ENCODE results near the gene CDC34. TPM values are rescaled to one million over a fixed set of nuclear protein-coding genes. Genes with fewer than 3 reads are reported as not detected.

Gene CDC34
- total and polyA plus RNA-seq, 2 of the 8 experiments (the other 6 are each of a cell fraction or from before 2014, with no cell fraction given) = 95.9 to 129 TPM

DNA sequence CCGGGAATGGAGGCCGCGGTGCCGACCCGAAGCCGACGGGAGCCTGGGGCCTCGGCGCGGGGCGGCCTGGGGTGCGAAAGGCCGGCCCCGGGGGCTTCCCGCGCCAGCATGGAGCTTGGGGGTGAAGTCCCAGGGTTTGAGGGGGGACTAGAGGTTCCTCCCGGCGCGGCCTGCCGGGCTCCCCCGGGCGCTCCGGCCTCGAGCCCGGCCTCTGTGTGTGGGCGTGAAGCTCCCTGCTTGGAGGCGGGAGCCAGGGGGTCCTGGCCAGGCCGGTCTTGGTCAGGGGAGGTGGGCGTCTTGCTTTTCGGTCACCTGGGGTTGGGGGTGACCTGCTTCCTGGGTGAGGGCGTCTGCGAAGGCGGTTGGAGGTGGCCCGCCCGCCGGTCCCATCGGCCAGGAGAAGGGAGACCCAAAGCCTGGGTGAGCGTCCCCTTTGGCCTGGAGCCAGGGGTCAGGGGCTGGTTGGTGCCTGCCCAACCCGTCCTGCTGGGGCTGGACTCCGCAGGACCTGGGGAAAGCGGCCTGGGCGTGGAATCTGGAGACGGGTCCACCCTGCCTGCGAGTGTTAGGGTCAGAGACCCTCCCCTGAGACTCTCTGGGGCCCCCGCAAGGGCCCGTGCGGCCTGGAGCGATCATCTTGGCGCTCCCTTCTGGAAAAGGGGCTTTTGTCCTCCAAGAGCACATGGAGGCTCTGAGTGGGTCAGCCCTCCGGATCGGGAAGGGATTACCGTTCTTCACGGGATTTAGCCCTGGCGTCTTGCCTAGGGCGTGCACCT lies 41.4 kb downstream of the CDC34 start (continued):
- TF ChIP-seq BCL11A (IDR thresholded peaks at IDR 0.05; ENCODE audit: low read depth in 2 of 2, low read length in 2 of 2) (no peak), CBX5 (IDR thresholded peaks at IDR 0.05; ENCODE audit: low read depth, low read length) (no peak), KDM1A (IDR thresholded peaks at IDR 0.05; ENCODE audit: borderline replicate concordance, low read length) (no peak), TAF1 (IDR thresholded peaks at IDR 0.05; ENCODE audit: low read depth, low read length) (0 out of 2 replicates have a peak, but pooled peaks have one; percentile 31), SIRT6 (IDR thresholded peaks at IDR 0.05; ENCODE audit: low read length) (no peak), HDAC2 (IDR thresholded peaks at IDR 0.05; ENCODE audit: borderline replicate concordance in 1 of 2, low read depth in 2 of 2, low read length in 2 of 2) (no peak), TEAD4 (IDR thresholded peaks at IDR 0.05; ENCODE audit: low read depth, low read length) (no peak), KDM4A (IDR thresholded peaks at IDR 0.05; ENCODE audit: low read depth, low read length, severe bottlenecking) (peak; percentile 14), CHD2 (IDR thresholded peaks at IDR 0.05; ENCODE audit: low read length) (peak; percentile 64; the same call in 1 of the 2 replicates), PHF8 (conservative IDR thresholded peaks at IDR 0.05; ENCODE audit: low read depth, low read length) (peak; percentile 48; the same call in 1 of the 2 replicates), NRF1 (IDR thresholded peaks at IDR 0.05; ENCODE audit: low read depth, low read length) (no peak), SP4 (IDR thresholded peaks at IDR 0.05; ENCODE audit: low read length) (no peak), EZH2 (IDR thresholded peaks at IDR 0.05; ENCODE audit: low read depth, low read length, severe bottlenecking) (no peak), SIX5 (IDR thresholded peaks at IDR 0.05; ENCODE audit: low read depth, low read length) (no peak), SRF (IDR thresholded peaks at IDR 0.05; ENCODE audit: low read depth, low read length) (no peak)
- TF ChIP-seq, protein P1, sequence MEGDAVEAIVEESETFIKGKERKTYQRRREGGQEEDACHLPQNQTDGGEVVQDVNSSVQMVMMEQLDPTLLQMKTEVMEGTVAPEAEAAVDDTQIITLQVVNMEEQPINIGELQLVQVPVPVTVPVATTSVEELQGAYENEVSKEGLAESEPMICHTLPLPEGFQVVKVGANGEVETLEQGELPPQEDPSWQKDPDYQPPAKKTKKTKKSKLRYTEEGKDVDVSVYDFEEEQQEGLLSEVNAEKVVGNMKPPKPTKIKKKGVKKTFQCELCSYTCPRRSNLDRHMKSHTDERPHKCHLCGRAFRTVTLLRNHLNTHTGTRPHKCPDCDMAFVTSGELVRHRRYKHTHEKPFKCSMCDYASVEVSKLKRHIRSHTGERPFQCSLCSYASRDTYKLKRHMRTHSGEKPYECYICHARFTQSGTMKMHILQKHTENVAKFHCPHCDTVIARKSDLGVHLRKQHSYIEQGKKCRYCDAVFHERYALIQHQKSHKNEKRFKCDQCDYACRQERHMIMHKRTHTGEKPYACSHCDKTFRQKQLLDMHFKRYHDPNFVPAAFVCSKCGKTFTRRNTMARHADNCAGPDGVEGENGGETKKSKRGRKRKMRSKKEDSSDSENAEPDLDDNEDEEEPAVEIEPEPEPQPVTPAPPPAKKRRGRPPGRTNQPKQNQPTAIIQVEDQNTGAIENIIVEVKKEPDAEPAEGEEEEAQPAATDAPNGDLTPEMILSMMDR (IDR thresholded peaks at IDR 0.05; ENCODE audit: control extremely low read depth in 1 of 3, insufficient read depth in 1 of 3, low read depth in 1 of 3, low read length in 3 of 3) = no peak
- TF ChIP-seq, protein P2, sequence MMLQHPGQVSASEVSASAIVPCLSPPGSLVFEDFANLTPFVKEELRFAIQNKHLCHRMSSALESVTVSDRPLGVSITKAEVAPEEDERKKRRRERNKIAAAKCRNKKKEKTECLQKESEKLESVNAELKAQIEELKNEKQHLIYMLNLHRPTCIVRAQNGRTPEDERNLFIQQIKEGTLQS (IDR thresholded peaks at IDR 0.05; ENCODE audit: insufficient read depth, low read depth, low read length) = no peak
- TF ChIP-seq, protein P3, sequence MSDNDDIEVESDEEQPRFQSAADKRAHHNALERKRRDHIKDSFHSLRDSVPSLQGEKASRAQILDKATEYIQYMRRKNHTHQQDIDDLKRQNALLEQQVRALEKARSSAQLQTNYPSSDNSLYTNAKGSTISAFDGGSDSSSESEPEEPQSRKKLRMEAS (IDR thresholded peaks at IDR 0.05) = peak; percentile 43; the same call in 1 of the 2 replicates
- TF ChIP-seq, protein P4, sequence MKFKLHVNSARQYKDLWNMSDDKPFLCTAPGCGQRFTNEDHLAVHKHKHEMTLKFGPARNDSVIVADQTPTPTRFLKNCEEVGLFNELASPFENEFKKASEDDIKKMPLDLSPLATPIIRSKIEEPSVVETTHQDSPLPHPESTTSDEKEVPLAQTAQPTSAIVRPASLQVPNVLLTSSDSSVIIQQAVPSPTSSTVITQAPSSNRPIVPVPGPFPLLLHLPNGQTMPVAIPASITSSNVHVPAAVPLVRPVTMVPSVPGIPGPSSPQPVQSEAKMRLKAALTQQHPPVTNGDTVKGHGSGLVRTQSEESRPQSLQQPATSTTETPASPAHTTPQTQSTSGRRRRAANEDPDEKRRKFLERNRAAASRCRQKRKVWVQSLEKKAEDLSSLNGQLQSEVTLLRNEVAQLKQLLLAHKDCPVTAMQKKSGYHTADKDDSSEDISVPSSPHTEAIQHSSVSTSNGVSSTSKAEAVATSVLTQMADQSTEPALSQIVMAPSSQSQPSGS (IDR thresholded peaks at IDR 0.05; ENCODE audit: low read length) = no peak

All from H1 (cell line).